ENCODE results near the gene RASA2. TPM values are rescaled to one million over a fixed set of nuclear protein-coding genes. Genes with fewer than 3 reads are reported as not detected.
A peak's percentile ranks its signal among the peaks of the same experiment; 100 is the strongest.
"Not testable (repeated sequence)": the region's sequence is repeated elsewhere in the genome, so short reads cannot be mapped to it uniquely, and the experiment has no call there.

The RASA2 gene
- total RNA-seq, 1 donor from 2014 or later = 35.9 TPM

DNA sequence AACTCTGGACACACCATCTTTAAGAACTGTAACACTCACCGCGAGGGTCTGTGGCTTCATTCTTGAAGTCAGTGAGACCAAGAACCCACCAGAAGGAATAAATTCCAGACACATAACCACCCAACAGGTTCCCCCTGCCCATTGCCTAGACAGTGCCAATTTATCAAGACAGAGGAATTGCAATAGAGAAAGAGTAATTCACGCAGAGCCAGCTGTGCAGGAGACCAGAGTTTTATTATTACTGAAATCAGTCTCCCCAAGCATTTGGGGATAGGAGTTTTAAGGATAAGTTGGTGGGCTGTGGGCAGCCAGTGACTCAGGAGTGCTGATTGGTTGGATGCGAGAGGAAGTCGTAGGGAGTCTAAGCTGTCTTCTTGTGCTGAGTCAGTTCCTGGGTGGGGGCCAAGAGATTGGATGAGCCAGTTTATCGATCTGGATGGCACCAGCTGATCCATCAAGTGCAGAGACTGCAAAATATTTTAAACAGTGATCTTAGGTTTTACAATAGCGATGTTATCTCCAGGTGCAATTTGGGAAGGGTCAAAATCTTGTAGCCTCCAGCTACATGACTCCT is 142.1 kb downstream of the RASA2 start:
- not testable (repeated sequence) for FAIRE-seq; DNase-seq (ENCODE audit: low spot score in 2 of 2)

GRCh38 chr3:141629976-141630375 is 143.1 kb downstream of the RASA2 start:
- FAIRE-seq (no peak), DNase-seq (ENCODE audit: low spot score in 2 of 2) (no peak)

DNA sequence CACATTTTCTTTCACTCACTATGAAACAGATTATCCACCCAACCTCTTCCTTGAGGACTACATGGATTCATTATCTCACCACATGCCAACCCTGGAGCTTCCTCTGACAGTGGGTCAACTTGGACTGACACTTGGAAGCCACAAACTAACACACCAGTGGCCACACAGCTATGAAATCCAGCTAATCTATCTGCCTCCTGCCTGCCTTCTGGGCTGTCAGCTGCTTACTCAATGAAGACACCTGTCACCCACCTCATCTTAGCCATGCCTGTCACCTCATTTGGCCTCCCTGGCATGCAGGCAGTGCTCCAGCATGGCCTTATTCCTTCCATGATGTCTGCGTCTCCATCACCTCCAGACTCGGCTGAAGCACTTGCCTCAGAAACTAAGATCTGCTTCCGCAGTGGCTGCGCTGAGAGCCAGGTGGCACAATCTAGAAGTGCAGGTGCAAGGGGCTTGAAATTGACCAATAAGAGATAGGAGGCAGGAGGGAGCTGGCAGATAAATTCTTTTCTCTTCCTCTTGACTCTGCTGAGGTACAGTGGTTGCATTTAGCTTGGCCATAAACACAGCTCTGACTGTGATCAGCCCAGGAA is 146.1 kb downstream of the RASA2 start:
- FAIRE-seq (no peak), DNase-seq (ENCODE audit: low spot score in 2 of 2) (no peak)

DNA sequence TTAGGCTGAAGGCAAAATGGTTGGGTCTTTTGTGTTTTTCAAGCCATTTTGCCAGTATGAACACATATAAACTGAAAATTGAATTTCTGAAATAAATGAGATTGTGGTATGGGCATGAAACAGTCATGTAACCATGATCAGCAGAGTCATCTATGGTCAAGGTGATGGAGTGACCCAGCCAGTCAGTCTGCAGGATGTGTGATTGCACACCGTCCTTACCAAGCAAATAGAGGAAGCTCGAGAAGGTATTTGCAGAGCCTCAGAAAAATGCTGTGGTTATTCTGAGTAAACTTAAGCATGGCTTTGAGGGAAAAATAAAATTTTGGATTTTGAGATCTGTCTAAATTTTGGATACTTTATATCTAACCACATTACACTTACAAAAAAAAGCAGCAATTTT is 155.4 kb downstream of the RASA2 start:
- DNase-seq (ENCODE audit: low spot score in 2 of 2) = no peak
- FAIRE-seq = no peak

DNA sequence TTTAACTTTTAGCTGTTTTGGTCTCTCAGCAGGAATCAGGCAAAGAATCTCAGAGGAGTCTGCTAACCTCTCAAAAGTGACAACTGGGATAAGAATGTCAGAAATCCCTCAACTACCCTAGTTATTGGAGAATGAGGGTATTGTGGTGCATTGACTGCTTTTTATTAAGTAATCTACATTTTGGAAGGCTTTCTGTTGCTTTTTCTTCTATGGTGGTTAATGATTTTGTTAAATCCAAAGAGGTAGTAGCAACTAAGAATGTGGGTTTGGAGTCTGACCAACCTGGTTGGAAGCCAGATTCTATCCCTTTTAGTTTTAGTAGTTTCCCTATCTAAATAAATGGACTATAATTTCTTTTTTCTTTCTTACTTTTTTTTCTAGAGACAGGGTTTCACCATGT is 156.6 kb downstream of the RASA2 start:
- no peak for DNase-seq (ENCODE audit: low spot score in 2 of 2)
- FAIRE-seq = no peak

DNA sequence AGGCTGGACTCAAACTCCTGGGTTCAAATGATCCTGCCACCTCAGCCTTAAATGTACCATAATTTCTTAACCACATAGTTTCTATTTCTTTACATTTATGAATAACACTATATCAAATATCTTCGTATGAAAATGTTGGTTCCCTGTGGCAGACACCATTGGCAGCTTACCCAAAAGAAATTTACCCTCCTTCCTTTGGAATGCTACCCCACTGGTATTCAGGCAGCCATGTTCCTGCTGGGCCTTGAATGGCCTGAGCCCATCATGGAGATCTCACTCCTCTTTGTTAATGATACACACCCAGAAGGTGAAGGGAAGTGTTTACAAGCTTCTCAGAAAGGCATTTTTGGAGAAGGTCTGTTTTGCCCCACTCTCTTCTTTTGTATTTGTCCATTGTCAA is 157.0 kb downstream of the RASA2 start:
- no peak for FAIRE-seq
- no peak for DNase-seq (ENCODE audit: low spot score in 2 of 2)

DNA sequence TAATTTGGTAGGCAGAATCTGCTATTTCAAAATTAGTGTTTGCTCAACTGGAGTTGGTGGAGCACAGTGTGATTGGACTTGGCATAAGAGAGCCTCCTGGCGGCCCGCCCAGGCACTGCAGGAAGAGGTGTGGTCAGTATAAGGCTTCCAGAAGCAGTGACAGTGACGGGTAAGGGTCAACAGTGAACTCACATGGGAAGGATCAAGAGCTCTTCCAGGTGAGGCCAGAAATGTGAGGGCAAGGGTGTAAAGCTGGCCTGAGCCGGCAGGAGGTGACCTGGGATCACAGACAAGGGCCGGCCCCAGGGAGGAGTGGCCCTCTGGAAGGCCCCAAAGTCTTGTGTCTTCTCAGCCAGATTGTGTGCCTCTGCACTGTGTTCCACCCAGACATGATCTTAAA is 158.1 kb downstream of the RASA2 start:
- no peak for DNase-seq (ENCODE audit: low spot score in 2 of 2)
- no peak for FAIRE-seq

GRCh38 chr3:141646760-141647561 is 160.1 kb downstream of the RASA2 start:
- DNase-seq (ENCODE audit: low spot score in 2 of 2) (peak in 1 of 2 donors; percentile 23), FAIRE-seq (no peak)

GRCh38 chr3:141647562-141647915 is 160.7 kb downstream of the RASA2 start:
- no peak for FAIRE-seq
- DNase-seq (ENCODE audit: low spot score in 2 of 2) = no peak

DNA sequence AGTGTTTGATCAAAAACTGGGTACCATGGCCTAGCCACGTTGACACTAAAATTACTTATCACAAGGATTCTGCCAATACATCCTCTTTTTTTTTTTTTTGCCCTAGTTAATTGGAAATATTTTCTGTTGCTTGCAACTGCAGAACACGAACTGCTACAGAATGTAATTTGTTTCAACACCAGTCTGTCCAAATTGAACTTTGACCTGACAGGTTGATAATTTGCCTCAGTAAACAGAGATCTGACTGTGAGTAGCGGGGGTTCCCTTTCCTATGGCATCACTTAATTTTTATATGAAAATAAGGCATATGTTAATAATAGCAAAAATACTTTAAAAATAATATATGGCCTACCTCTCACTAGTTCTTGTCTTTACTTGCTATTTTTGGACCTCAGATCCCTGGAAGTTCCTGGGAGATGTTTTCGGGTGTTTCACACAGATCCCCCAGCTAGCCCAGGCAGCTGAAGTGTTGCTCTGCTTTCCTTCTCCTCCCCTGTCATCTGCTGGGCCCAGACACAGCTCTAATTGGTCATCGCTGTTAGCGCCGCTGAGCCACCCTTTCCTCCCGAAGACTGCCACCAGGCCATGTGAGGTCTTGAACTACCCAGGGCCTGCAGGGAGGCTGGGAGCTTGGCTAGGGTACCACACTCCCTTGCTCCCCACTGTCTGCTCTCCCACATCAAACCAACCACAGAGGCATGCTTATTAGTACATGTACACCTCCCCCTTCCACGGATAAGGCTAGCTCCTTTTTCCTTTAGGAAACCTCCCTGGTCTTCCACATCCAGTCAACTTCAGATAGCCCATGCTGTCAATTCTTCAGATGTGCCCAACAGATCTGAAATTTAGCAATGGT is 161.5 kb downstream of the RASA2 start:
- FAIRE-seq (no peak), DNase-seq (ENCODE audit: low spot score in 2 of 2) (no peak)

- no peak for FAIRE-seq
- no peak for DNase-seq (ENCODE audit: low spot score in 2 of 2)
Measured at GRCh38 chr3:141649871-141650270, 163.0 kb downstream of the RASA2 start.

- DNase-seq (ENCODE audit: low spot score in 2 of 2) (no peak), FAIRE-seq (no peak)
Measured at GRCh38 chr3:141650783-141651182, 164.0 kb downstream of the RASA2 start.

- no peak for FAIRE-seq
- DNase-seq (ENCODE audit: low spot score in 2 of 2) = no peak
Measured at GRCh38 chr3:141651409-141651808, 164.6 kb downstream of the RASA2 start.

- FAIRE-seq (no peak), DNase-seq (ENCODE audit: low spot score in 2 of 2) (no peak)
Measured at GRCh38 chr3:141652349-141652748, 165.5 kb downstream of the RASA2 start.

DNA sequence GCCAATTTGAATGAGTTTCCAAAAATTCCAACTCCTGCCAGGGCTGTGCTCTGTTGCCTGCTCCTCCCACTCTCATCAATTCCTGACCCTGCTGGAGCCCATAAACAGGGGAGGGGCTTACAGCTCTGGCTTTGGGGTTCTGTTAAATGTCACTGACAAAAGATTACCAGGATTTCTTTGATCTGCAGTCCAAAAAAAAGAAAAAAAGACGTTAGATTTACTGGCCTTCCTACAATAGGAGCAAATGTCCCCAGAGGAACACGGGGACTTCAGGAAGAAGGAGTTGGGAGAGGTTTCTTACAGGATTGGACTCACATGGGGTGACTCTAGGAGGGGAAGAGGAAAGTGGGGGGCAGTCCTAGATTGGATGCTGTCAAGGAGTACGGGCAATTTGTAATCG is 167.0 kb downstream of the RASA2 start:
- DNase-seq (ENCODE audit: low spot score in 2 of 2) (no peak), FAIRE-seq (no peak)

DNA sequence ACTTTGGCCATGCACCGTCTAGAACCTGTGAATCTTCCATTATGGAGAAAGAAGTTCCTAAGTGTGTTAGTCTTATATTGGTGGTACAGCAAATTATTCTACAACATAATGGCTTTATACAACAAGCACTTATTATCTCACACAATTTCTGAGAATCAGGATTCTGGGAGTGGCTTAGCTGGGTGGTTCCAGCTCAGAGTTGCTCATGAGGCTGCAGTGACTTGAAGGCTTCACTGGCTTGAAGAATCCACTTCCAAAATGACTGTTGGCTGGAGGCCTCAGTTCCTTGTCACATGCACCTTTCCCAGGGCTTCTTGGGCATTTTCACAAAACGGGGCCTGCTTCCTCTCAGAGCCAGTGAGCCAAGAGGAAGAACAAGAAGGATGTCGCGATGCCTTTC is 169.0 kb downstream of the RASA2 start:
- DNase-seq (ENCODE audit: low spot score in 2 of 2) (no peak), FAIRE-seq (no peak)

- no peak for DNase-seq (ENCODE audit: low spot score in 2 of 2)
- FAIRE-seq = no peak
Measured at GRCh38 chr3:141656771-141657170, 169.9 kb downstream of the RASA2 start.

DNA sequence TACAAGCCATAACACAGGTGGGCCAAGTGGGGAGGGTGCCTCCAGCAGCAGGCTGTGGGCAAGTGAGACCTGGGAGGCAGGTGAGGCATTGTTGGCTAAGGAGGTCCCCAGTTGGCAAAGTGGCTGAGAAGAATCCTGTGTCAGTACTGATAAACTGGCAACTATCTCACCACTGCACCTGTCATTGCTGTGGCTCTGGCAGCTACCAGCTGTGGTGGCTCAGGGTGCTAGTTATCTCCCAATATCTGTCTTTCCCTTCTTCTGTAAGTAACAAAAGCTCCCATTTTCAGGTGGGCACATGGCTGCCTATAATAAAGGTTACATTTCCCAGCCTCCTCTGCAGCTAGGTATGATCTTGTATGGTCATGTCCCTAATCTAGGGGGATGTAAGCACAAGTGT is 170.7 kb downstream of the RASA2 start:
- no peak for FAIRE-seq
- DNase-seq (ENCODE audit: low spot score in 2 of 2) = no peak

- DNase-seq (ENCODE audit: low spot score in 2 of 2) = peak in 1 of 2 donors; percentile 61
- FAIRE-seq = no peak
Measured at GRCh38 chr3:141659821-141660613, 173.2 kb downstream of the RASA2 start.

GRCh38 chr3:141660614-141660947 is 173.8 kb downstream of the RASA2 start:
- FAIRE-seq = no peak
- no peak for DNase-seq (ENCODE audit: low spot score in 2 of 2)

Measured in frontal cortex (tissue), 4 donors.